ENCODE measurements around the gene TBCA. TPM values are rescaled to one million over a fixed set of nuclear protein-coding genes. Genes with fewer than 3 reads are reported as not detected.

TBCA gene
- total RNA-seq, 1 experiment from 2014 or later: 302 TPM

- DNase-seq (ENCODE audit: low read depth, low spot score) (no peak), ATAC-seq (no peak)
- in situ Hi-C loops (cut with HindIII; ENCODE audit: low pct_unique_long_range_greater_than_20kb, low sequenced_read_pairs): no loop called here
- POLR2A ChIA-PET: no interaction called here
- CTCF ChIA-PET: no interaction called here
- Histone ChIP-seq H3K27ac (ENCODE audit: low read length) (no peak overlapping the region), H3K36me3 (ENCODE audit: control insufficient read depth, insufficient read depth, low read length) (no peaks in the 10 kb centered on the region), H3K4me1 (ENCODE audit: control insufficient read depth, insufficient read depth, low read length) (no peaks in the 10 kb centered on the region), H3K9me3 (ENCODE audit: control insufficient read depth, insufficient read depth, low read depth, low read length) (no peaks in the 10 kb centered on the region), H3K4me3 (ENCODE audit: low read depth in 2 of 2, low read length in 2 of 2) (no peak overlapping the region), H3K27me3 (ENCODE audit: control insufficient read depth, insufficient read depth, low read length) (peaks cover 19% of the 10 kb centered on the region)
- intact Hi-C loops (cut with micrococcal nuclease; ENCODE audit: unreplicated experiment): no loop called here
- TF ChIP-seq POLR2AphosphoS5 (IDR thresholded peaks at IDR 0.05; ENCODE audit: low read depth, low read length) (no peak), CTCF (IDR thresholded peaks at IDR 0.05) (no peak), SIN3A (IDR thresholded peaks at IDR 0.05; ENCODE audit: borderline replicate concordance, insufficient read depth, low read depth, low read length) (no peak), TCF7L2 (IDR thresholded peaks at IDR 0.05; ENCODE audit: low read depth, low read length) (no peak)
- TF ChIP-seq, protein P1, sequence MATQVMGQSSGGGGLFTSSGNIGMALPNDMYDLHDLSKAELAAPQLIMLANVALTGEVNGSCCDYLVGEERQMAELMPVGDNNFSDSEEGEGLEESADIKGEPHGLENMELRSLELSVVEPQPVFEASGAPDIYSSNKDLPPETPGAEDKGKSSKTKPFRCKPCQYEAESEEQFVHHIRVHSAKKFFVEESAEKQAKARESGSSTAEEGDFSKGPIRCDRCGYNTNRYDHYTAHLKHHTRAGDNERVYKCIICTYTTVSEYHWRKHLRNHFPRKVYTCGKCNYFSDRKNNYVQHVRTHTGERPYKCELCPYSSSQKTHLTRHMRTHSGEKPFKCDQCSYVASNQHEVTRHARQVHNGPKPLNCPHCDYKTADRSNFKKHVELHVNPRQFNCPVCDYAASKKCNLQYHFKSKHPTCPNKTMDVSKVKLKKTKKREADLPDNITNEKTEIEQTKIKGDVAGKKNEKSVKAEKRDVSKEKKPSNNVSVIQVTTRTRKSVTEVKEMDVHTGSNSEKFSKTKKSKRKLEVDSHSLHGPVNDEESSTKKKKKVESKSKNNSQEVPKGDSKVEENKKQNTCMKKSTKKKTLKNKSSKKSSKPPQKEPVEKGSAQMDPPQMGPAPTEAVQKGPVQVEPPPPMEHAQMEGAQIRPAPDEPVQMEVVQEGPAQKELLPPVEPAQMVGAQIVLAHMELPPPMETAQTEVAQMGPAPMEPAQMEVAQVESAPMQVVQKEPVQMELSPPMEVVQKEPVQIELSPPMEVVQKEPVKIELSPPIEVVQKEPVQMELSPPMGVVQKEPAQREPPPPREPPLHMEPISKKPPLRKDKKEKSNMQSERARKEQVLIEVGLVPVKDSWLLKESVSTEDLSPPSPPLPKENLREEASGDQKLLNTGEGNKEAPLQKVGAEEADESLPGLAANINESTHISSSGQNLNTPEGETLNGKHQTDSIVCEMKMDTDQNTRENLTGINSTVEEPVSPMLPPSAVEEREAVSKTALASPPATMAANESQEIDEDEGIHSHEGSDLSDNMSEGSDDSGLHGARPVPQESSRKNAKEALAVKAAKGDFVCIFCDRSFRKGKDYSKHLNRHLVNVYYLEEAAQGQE (IDR thresholded peaks at IDR 0.05; ENCODE audit: insufficient read depth in 1 of 2, low read depth in 2 of 2, low read length in 1 of 2): no peak
- BruUV-seq (replicated peaks): no TSS peak
These were observed 132.3 kb downstream of the TBCA start for GRCh38 chr5:77643654-77644370.

GRCh38 chr5:77642738-77643653 is 133.1 kb downstream of the TBCA start:
- Histone ChIP-seq H3K27ac (ENCODE audit: low read length) (no peak overlapping the region), H3K4me1 (ENCODE audit: control insufficient read depth, insufficient read depth, low read length) (no peaks in the 10 kb centered on the region), H3K9me3 (ENCODE audit: control insufficient read depth, insufficient read depth, low read depth, low read length) (no peaks in the 10 kb centered on the region), H3K4me3 (ENCODE audit: low read depth in 2 of 2, low read length in 2 of 2) (no peak overlapping the region), H3K36me3 (ENCODE audit: control insufficient read depth, insufficient read depth, low read length) (no peaks in the 10 kb centered on the region), H3K27me3 (ENCODE audit: control insufficient read depth, insufficient read depth, low read length) (peaks cover 19% of the 10 kb centered on the region)
- intact Hi-C loops (cut with micrococcal nuclease; ENCODE audit: unreplicated experiment): no loop called here
- no peak for ATAC-seq
- ChIA-PET CTCF (no interaction called here), POLR2A (no interaction called here)
- no peak for DNase-seq (ENCODE audit: low read depth, low spot score)
- no TSS peak for BruUV-seq (replicated peaks)
- no peak for TF ChIP-seq TCF7L2 (IDR thresholded peaks at IDR 0.05; ENCODE audit: low read depth, low read length)
- TF ChIP-seq CTCF (IDR thresholded peaks at IDR 0.05): no peak
- no peak for TF ChIP-seq SIN3A (IDR thresholded peaks at IDR 0.05; ENCODE audit: borderline replicate concordance, insufficient read depth, low read depth, low read length)
- TF ChIP-seq POLR2AphosphoS5 (IDR thresholded peaks at IDR 0.05; ENCODE audit: low read depth, low read length): no peak
- TF ChIP-seq, protein P1 (IDR thresholded peaks at IDR 0.05; ENCODE audit: insufficient read depth in 1 of 2, low read depth in 2 of 2, low read length in 1 of 2): no peak
- in situ Hi-C loops (cut with HindIII; ENCODE audit: low pct_unique_long_range_greater_than_20kb, low sequenced_read_pairs): no loop called here

Measured in Panc1 (cell line).